ENCODE data around the gene PDGFRB. TPM values are rescaled to one million over a fixed set of nuclear protein-coding genes. Genes with fewer than 3 reads are reported as not detected.
"Not testable (repeated sequence)": the region's sequence is repeated elsewhere in the genome, so short reads cannot be mapped to it uniquely, and the experiment has no call there.

The PDGFRB gene
- total RNA-seq, 1 experiment from 2014 or later: 5.4 TPM

- no peak for DNase-seq (ENCODE audit: low read depth)
These were observed 69.5 kb downstream of the PDGFRB start, which contains the start of gene CSF1R for GRCh38 chr5:150085950-150086715. Gene CSF1R (minus strand): TSS chr5:150086554. CDS start chr5:150086427, 127 bp downstream.

GRCh38 chr5:150085191-150085912 is 70.3 kb downstream of the PDGFRB start:
- no peak for DNase-seq (ENCODE audit: low read depth)

GRCh38 chr5:150084754-150085153 is 70.9 kb downstream of the PDGFRB start:
- not testable (repeated sequence) for DNase-seq (ENCODE audit: low read depth)

- DNase-seq (ENCODE audit: low read depth): no peak
These were observed 72.8 kb downstream of the PDGFRB start for GRCh38 chr5:150082889-150083288.

- no peak for DNase-seq (ENCODE audit: low read depth)
These were observed 73.3 kb downstream of the PDGFRB start for GRCh38 chr5:150082374-150082773.

- no peak for DNase-seq (ENCODE audit: low read depth)
These were observed 73.9 kb downstream of the PDGFRB start for GRCh38 chr5:150081541-150082283.

GRCh38 chr5:150080696-150081435 is 74.8 kb downstream of the PDGFRB start:
- DNase-seq (ENCODE audit: low read depth): no peak

GRCh38 chr5:150079909-150080461 is 75.7 kb downstream of the PDGFRB start:
- no peak for DNase-seq (ENCODE audit: low read depth)

- DNase-seq (ENCODE audit: low read depth): no peak
These were observed 76.6 kb downstream of the PDGFRB start for GRCh38 chr5:150078802-150079689.

- no peak for DNase-seq (ENCODE audit: low read depth)
These were observed 77.4 kb downstream of the PDGFRB start for GRCh38 chr5:150077996-150078801.

GRCh38 chr5:150077060-150077459 is 78.6 kb downstream of the PDGFRB start:
- DNase-seq (ENCODE audit: low read depth): no peak

- DNase-seq (ENCODE audit: low read depth): no peak
These were observed 79.8 kb downstream of the PDGFRB start for GRCh38 chr5:150075806-150076205.

GRCh38 chr5:150075233-150075632 is 80.4 kb downstream of the PDGFRB start:
- DNase-seq (ENCODE audit: low read depth): no peak

- no peak for DNase-seq (ENCODE audit: low read depth)
These were observed 82.0 kb downstream of the PDGFRB start for GRCh38 chr5:150073677-150074076.

GRCh38 chr5:150073086-150073625 is 82.5 kb downstream of the PDGFRB start:
- no peak for DNase-seq (ENCODE audit: low read depth)

- DNase-seq (ENCODE audit: low read depth): no peak
These were observed 84.8 kb downstream of the PDGFRB start for GRCh38 chr5:150070821-150071220.

GRCh38 chr5:150069672-150070627 is 85.7 kb downstream of the PDGFRB start:
- DNase-seq (ENCODE audit: low read depth): no peak

Measured in HT1080 (cell line).